Bronchial epithelial cell (primary cell): ENCODE measurements around the gene AP1G1. TPM values are rescaled to one million over a fixed set of nuclear protein-coding genes. Genes with fewer than 3 reads are reported as not detected.

Experiments
- DNase-seq: peaks from one replicate; pipeline ENCODE4 v3.0.0-alpha.2; 2010; ENCODE audit warnings: low read depth
- FAIRE-seq: peaks from 2 replicates; lab custom pipeline; 2011; peaks lifted over from hg19 to GRCh38; lab: Jason Lieb, UNC
- H3K27me3 ChIP-seq: 2 replicates; pipeline ENCODE4 v1.5.1; 2011; ENCODE audit warnings: low read length; ENCODE audit not compliant: control insufficient read depth, insufficient read depth
- H3K36me3 ChIP-seq: 2 replicates; pipeline ENCODE4 v1.5.1; 2011; ENCODE audit warnings: low read length; ENCODE audit not compliant: control insufficient read depth, insufficient read depth
- H3K4me3 ChIP-seq: 2 replicates; pipeline ENCODE4 v1.5.1; 2011; ENCODE audit warnings: mild to moderate bottlenecking, low read depth, low read length, control low read depth
- total RNA-seq: library from RNA; depleted of rRNA; stranded (reverse); fragments of >200 nt; gene quantifications from 2 replicates; pipeline ENCODE4 v1.2.1, GENCODE V29; 2014
- TF ChIP-seq, protein P1 (sequence below): IDR thresholded peaks from 2 replicates; pipeline ENCODE4 v1.5.1; 2011; ENCODE audit warnings: mild to moderate bottlenecking, moderate library complexity, low read length, control low read depth, inconsistent platforms; ENCODE audit not compliant: insufficient read depth, severe bottlenecking

AP1G1 gene
- total RNA-seq, 1 donor from 2014 or later: 29.5 TPM

DNA sequence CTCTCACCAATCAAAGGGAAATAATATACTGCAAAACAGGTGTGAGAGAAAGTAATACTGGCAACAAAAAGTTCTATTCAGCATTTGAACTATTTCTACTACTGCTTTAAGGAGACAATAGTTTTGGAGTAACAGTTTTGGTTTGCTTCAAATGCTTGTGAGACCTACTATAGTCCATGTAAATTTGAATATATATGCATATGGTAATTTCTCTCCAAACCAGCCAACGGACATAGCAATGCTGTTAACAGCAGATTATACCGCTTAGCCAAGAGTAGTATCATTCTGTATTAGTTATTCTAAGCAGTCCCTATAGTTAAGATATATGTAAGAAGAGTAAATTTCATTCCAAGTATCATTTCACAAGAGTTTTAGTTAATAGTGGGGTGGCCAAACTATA, 102.6 kb downstream of the AP1G1 start:
- no peaks in the 10 kb centered on the region for H3K27me3 ChIP-seq
- DNase-seq (no peak), FAIRE-seq (no peak)
- TF ChIP-seq, protein P1, sequence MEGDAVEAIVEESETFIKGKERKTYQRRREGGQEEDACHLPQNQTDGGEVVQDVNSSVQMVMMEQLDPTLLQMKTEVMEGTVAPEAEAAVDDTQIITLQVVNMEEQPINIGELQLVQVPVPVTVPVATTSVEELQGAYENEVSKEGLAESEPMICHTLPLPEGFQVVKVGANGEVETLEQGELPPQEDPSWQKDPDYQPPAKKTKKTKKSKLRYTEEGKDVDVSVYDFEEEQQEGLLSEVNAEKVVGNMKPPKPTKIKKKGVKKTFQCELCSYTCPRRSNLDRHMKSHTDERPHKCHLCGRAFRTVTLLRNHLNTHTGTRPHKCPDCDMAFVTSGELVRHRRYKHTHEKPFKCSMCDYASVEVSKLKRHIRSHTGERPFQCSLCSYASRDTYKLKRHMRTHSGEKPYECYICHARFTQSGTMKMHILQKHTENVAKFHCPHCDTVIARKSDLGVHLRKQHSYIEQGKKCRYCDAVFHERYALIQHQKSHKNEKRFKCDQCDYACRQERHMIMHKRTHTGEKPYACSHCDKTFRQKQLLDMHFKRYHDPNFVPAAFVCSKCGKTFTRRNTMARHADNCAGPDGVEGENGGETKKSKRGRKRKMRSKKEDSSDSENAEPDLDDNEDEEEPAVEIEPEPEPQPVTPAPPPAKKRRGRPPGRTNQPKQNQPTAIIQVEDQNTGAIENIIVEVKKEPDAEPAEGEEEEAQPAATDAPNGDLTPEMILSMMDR: no peak
- H3K4me3 ChIP-seq: no peak overlapping the region
- H3K36me3 ChIP-seq: no peaks in the 10 kb centered on the region

DNA sequence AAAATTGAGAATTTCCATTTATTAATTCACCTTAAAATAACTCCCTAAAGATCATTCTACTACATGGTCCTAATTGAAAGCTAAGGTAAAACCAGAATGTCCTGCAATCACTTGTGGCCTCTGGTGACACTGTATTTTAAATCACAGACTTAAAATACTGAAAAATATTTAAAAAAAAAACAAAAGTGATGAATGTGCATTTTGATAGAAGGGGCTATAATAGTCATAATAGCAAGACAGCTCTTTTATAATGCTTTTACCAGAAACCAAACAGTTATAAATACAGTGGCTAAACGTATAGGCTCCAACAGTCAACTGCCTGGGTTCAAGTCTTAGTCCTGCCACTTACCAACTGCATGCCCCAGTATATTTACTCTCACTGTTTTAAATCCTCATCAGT, 105.3 kb downstream of the AP1G1 start:
- H3K36me3 ChIP-seq: peaks cover 2% of the 10 kb centered on the region
- no peak for FAIRE-seq
- DNase-seq: no peak
- H3K27me3 ChIP-seq: no peaks in the 10 kb centered on the region
- no peak overlapping the region for H3K4me3 ChIP-seq
- TF ChIP-seq, protein P1: no peak

DNA sequence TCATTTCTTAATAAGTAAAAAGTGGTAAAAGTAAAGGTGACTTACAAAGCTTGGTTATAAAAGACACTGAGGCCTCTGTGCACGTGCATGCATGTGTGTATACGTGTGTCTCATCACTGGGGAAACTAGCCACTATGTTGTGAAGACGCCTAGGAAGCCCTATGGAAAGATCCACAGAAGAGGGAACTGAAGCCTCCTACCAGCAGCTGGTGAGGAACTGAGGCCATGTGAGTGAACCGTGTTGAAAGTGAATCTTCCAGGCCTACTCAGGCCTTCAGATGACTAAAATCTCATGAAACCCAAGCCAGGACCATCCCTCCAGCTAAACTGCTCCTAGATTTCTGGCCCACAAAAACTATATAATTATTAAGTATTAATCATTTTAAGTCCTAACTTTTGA, 107.8 kb downstream of the AP1G1 start:
- TF ChIP-seq, protein P1: no peak
- Histone ChIP-seq H3K27me3 (no peaks in the 10 kb centered on the region), H3K4me3 (no peak overlapping the region), H3K36me3 (peaks cover 2% of the 10 kb centered on the region)
- DNase-seq (no peak), FAIRE-seq (no peak)

DNA sequence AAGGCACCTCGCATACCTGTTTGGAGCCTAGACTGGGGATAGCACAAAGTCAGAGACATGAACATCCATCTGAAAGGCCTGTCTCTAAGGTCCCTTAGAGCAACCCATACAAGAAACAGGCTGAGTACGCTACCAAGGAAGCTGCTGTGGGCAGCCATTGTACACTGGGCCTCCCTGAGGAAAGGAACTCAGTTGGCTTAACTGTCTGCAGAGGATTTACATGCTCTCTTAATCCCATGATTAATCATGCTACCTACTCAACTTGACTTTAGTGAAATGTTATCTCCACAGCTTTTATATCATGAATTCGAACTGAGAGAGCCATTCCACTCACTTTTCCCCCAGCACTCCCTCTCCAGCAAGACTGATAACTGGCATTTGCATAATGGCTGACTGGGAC, 110.1 kb downstream of the AP1G1 start:
- no peaks in the 10 kb centered on the region for H3K27me3 ChIP-seq
- H3K4me3 ChIP-seq: no peak overlapping the region
- TF ChIP-seq, protein P1: no peak
- FAIRE-seq (no peak), DNase-seq (no peak)
- H3K36me3 ChIP-seq: peaks cover 2% of the 10 kb centered on the region

DNA sequence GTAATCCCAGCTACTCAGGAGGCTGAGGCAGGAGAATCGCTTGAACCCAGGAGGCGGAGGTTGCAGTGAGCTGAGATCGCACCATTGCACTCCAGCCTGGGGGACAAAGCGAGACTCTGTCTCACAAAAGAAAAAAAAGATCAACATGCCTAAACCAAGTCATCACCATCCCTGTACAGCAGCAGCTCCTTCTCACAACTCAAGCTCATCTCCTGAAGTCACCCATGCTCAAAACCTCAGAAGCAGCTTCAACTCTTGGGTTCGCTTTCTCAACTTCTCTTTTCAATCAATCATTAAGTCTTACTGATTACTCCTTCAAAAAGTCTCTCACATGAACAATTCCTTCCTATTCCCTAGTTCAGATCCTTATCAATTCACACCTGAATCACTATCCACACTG, 115.5 kb downstream of the AP1G1 start:
- Histone ChIP-seq H3K4me3 (no peak overlapping the region), H3K27me3 (no peaks in the 10 kb centered on the region), H3K36me3 (no peaks in the 10 kb centered on the region)
- DNase-seq: no peak
- FAIRE-seq: no peak
- TF ChIP-seq, protein P1: no peak

DNA sequence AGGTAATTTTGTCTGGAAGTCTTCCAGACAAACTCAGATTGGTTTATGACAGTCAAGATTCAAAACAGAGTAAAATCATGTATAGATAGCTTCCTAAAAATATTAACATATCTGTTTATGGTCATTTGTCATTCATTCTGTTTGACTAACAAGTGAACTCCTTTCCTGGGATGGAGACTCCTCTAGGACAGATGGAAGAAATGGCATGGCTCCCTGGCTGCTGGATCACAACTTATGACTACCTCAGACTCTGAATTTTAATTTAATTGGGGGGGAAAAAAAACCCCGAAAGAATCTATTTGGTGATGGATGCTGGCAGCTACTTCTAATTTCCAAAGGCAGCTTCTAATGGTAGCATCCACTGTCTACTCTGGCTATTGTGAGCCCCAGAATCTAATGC, 118.7 kb downstream of the AP1G1 start:
- FAIRE-seq: no peak
- TF ChIP-seq, protein P1: no peak
- no peak for DNase-seq
- Histone ChIP-seq H3K27me3 (no peaks in the 10 kb centered on the region), H3K4me3 (no peak overlapping the region), H3K36me3 (no peaks in the 10 kb centered on the region)
